Neural cell (in vitro differentiated cells): ENCODE measurements around the gene PPM1D. TPM values are rescaled to one million over a fixed set of nuclear protein-coding genes. Genes with fewer than 3 reads are reported as not detected.
"Not testable (repeated sequence)": the region's sequence is repeated elsewhere in the genome, so short reads cannot be mapped to it uniquely, and the experiment has no call there.

Experiments used
- H2AFZ ChIP-seq: fragments of 200-600, 300-800 bp; sonication (generic), shearing (Covaris generic); 2 replicates; pipeline ENCODE4 v1.6.0; 2014; ENCODE audit warnings: low read depth, mild to moderate bottlenecking, antibody characterized with exemption, low read length, moderate library complexity
- H3F3A ChIP-seq: fragments of 200-600 bp; shearing (Covaris generic); 2 replicates; pipeline ENCODE4 v1.6.1; 2016; ENCODE audit warnings: mild to moderate bottlenecking, moderate library complexity, mixed read lengths, antibody characterized with exemption, low read length; ENCODE audit not compliant: insufficient read depth, poor library complexity, severe bottlenecking
- H3K27ac ChIP-seq: fragments of 200-600, 300-800 bp; sonication (generic), shearing (Covaris generic); 2 replicates; pipeline ENCODE4 v1.5.1; 2014; ENCODE audit warnings: mild to moderate bottlenecking, low read length, moderate library complexity
- H3K27me3 ChIP-seq: fragments of 300-800, 200-600 bp; sonication (generic), shearing (Covaris generic); 2 replicates; pipeline ENCODE4 v1.6.0; 2014; ENCODE audit warnings: mild to moderate bottlenecking, low read depth, low read length, moderate library complexity; ENCODE audit not compliant: insufficient read depth
- H3K36me3 ChIP-seq: fragments of 300-800, 200-600 bp; sonication (generic), shearing (Covaris generic); 2 replicates; pipeline ENCODE4 v1.5.1; 2014; ENCODE audit warnings: mild to moderate bottlenecking, antibody characterized with exemption, low read length, moderate library complexity; ENCODE audit not compliant: insufficient read depth
- H3K4me2 ChIP-seq: fragments of 300-800, 200-600 bp; sonication (generic), shearing (Covaris generic); 2 replicates; pipeline ENCODE4 v1.6.0; 2014; ENCODE audit warnings: mild to moderate bottlenecking, low read length
- H3K4me3 ChIP-seq: fragments of 300-800, 200-600 bp; sonication (generic), shearing (Covaris generic); 2 replicates; pipeline ENCODE4 v1.5.1; 2014; ENCODE audit warnings: mild to moderate bottlenecking, low read length, moderate library complexity
- H3K79me2 ChIP-seq: fragments of 200-600 bp; shearing (Covaris generic); replicated peaks from 2 replicates; pipeline ENCODE4 v1.6.0; 2014; ENCODE audit warnings: mild to moderate bottlenecking, low read length, moderate library complexity; ENCODE audit not compliant: insufficient read depth
- H3K9ac ChIP-seq: fragments of 300-800, 200-600 bp; sonication (generic), shearing (Covaris generic); 2 replicates; pipeline ENCODE4 v1.6.1; 2016; ENCODE audit warnings: mild to moderate bottlenecking, low read length, mixed read lengths
- H3K9me2 ChIP-seq: fragments of 200-600 bp; shearing (Covaris generic); 2 replicates; pipeline ENCODE4 v1.6.1; 2016; ENCODE audit warnings: mild to moderate bottlenecking, low read length, mixed read lengths; ENCODE audit not compliant: insufficient read depth
- H3K9me3 ChIP-seq: fragments of 200-600, 300-800 bp; sonication (generic), shearing (Covaris generic); 2 replicates; pipeline ENCODE4 v1.6.1; 2016; ENCODE audit warnings: mild to moderate bottlenecking, mixed run types, low read length, moderate library complexity, mixed read lengths
- H4K20me1 ChIP-seq: fragments of 200-600 bp; shearing (Covaris generic); 2 replicates; pipeline ENCODE4 v1.6.1; 2016; ENCODE audit warnings: mild to moderate bottlenecking, mixed run types; ENCODE audit not compliant: insufficient read depth
- CTCF ChIP-seq: fragments of 450-650 bp; IDR thresholded peaks from 2 replicates; pipeline ENCODE4 v1.5.1; 2014; ENCODE audit warnings: antibody characterized with exemption, mild to moderate bottlenecking, moderate library complexity; ENCODE audit not compliant: poor library complexity, severe bottlenecking
- EP300 ChIP-seq: fragments of 450-650 bp; conservative IDR thresholded peaks from 2 replicates; pipeline ENCODE4 v1.6.1; 2014; ENCODE audit warnings: antibody characterized with exemption, mild to moderate bottlenecking, moderate library complexity; ENCODE audit not compliant: poor library complexity, severe bottlenecking
- EZH2 ChIP-seq: fragments of 200-600, 300-800 bp; shearing (Covaris generic), sonication (generic); IDR thresholded peaks from 2 replicates; pipeline ENCODE4 v1.6.1; 2014; ENCODE audit warnings: antibody characterized with exemption, low read length, borderline replicate concordance, mild to moderate bottlenecking; ENCODE audit not compliant: insufficient read depth, poor library complexity, severe bottlenecking
- MXI1 ChIP-seq: fragments of 450-650 bp; conservative IDR thresholded peaks from 2 replicates; pipeline ENCODE4 v1.6.1; 2014; ENCODE audit warnings: antibody characterized with exemption, mild to moderate bottlenecking; ENCODE audit not compliant: poor library complexity, severe bottlenecking
- POLR2AphosphoS5 ChIP-seq: IDR thresholded peaks from 2 replicates; pipeline ENCODE4 v1.6.1; 2012
- RAD21 ChIP-seq: fragments of 450-650 bp; conservative IDR thresholded peaks from 2 replicates; pipeline ENCODE4 v1.6.1; 2014; ENCODE audit warnings: antibody characterized with exemption, mild to moderate bottlenecking, moderate library complexity
- REST ChIP-seq: IDR thresholded peaks from 2 replicates; pipeline ENCODE4 v1.6.1; 2012; ENCODE audit warnings: borderline replicate concordance
- SMC3 ChIP-seq: fragments of 450-650 bp; conservative IDR thresholded peaks from 2 replicates; pipeline ENCODE4 v1.6.1; 2014; ENCODE audit warnings: antibody characterized with exemption, mild to moderate bottlenecking, moderate library complexity; ENCODE audit not compliant: poor library complexity
- TAF1 ChIP-seq: IDR thresholded peaks from 2 replicates; pipeline ENCODE4 v1.6.1; 2012; ENCODE audit warnings: low read depth
- polyA plus RNA-seq: library from polyadenylated mRNA; depleted of rRNA; stranded (reverse); fragments of >200 nt; gene quantifications from 2 replicates; pipeline ENCODE4 v1.2.3, GENCODE V29; 2014

The PPM1D gene
- polyA plus RNA-seq, 1 donor from 2014 or later, result 14.7 TPM

GRCh38 chr17:60602385-60602742 is 2.4 kb downstream of the PPM1D start:
- Histone ChIP-seq H3K27me3 (no peaks in the 10 kb centered on the region), H3K9ac (peak overlapping the region; percentile 91), H3K27ac (no peak overlapping the region), H3K36me3 (no peaks in the 10 kb centered on the region), H3K4me2 (peak overlapping the region; percentile 87), H3K79me2 (peaks cover 72% of the 10 kb centered on the region), H4K20me1 (no peaks in the 10 kb centered on the region), H3K9me3 (no peaks in the 10 kb centered on the region), H3F3A (peaks cover 8% of the 10 kb centered on the region), H3K4me3 (peak overlapping the region; percentile 90), H2AFZ (no peak overlapping the region), H3K9me2 (no peaks in the 10 kb centered on the region)
- TF ChIP-seq SMC3, result no peak
- TF ChIP-seq MXI1, result no peak

GRCh38 chr17:60602871-60603270 is 2.9 kb downstream of the PPM1D start:
- Histone ChIP-seq H3K27me3 (no peaks in the 10 kb centered on the region), H3K9me2 (no peaks in the 10 kb centered on the region), H3K4me3 (peak overlapping the region; percentile 90), H3K4me2 (peak overlapping the region; percentile 87), H3K27ac (no peak overlapping the region), H3F3A (peaks cover 8% of the 10 kb centered on the region), H2AFZ (no peak overlapping the region), H3K36me3 (no peaks in the 10 kb centered on the region), H3K9ac (peak overlapping the region; percentile 91), H4K20me1 (no peaks in the 10 kb centered on the region), H3K9me3 (no peaks in the 10 kb centered on the region), H3K79me2 (peaks cover 77% of the 10 kb centered on the region)
- TF ChIP-seq CTCF (no peak), POLR2AphosphoS5 (no peak), EZH2 (no peak), TAF1 (no peak), RAD21 (no peak), SMC3 (no peak), MXI1 (no peak), REST (no peak), EP300 (no peak)

- H3F3A ChIP-seq, H3K9me2 ChIP-seq, H3K4me2 ChIP-seq, H3K27ac ChIP-seq, H3K27me3 ChIP-seq, H2AFZ ChIP-seq, H3K36me3 ChIP-seq, H3K9ac ChIP-seq, H4K20me1 ChIP-seq, H3K9me3 ChIP-seq: not testable (repeated sequence)
- Histone ChIP-seq H3K79me2 (peaks cover 83% of the 10 kb centered on the region), H3K4me3 (peak overlapping the region; percentile 30)
These were observed 3.5 kb downstream of the PPM1D start for GRCh38 chr17:60603477-60603876.
